ENCODE measurements around the gene GXYLT2. TPM values are rescaled to one million over a fixed set of nuclear protein-coding genes. Genes with fewer than 3 reads are reported as not detected.

GXYLT2 gene
- total RNA-seq, result 35.3 and 43.3 TPM in 2 replicates

GRCh38 chr3:72887705-72888545 lies at the start of gene GXYLT2:
Gene GXYLT2, plus strand, starts transcription at chr3:72888046. Its CDS starts 188 bp downstream, at chr3:72888234.

GRCh38 chr3:72847751-72848702 lies 39.8 kb upstream of the GXYLT2 start, which contains the start of gene SHQ1:
Gene SHQ1, minus strand, starts transcription at chr3:72848445. Its CDS starts 105 bp downstream, at chr3:72848340.

GRCh38 chr3:72996473-72997333 lies 108.9 kb downstream of the GXYLT2 start, which contains the start of gene PPP4R2:
Gene PPP4R2, plus strand, starts transcription at chr3:72996811. Its CDS starts 227 bp downstream, at chr3:72997038.

Other genes starting within 250 kb of the GXYLT2 start
- 17.3 and 23.8 TPM in 2 replicates for gene SHQ1, start 39.6 kb upstream of the GXYLT2 start, total RNA-seq
- gene PPP4R2, start 108.8 kb downstream of the GXYLT2 start, total RNA-seq, result 37.9 and 43.3 TPM in 2 replicates
- gene EBLN2, start 173.6 kb downstream of the GXYLT2 start, total RNA-seq, result 0.36 and 2.1 TPM in 2 replicates